Measurements from ENCODE around the gene FOXRED1. TPM values are rescaled to one million over a fixed set of nuclear protein-coding genes. Genes with fewer than 3 reads are reported as not detected.

The FOXRED1 gene
- total and polyA plus RNA-seq, 10 of the 15 experiments (the other 5 are each of a cell fraction or from before 2014, with no cell fraction given) = 9.9 to 67.7 (median 38.0) TPM

DNA sequence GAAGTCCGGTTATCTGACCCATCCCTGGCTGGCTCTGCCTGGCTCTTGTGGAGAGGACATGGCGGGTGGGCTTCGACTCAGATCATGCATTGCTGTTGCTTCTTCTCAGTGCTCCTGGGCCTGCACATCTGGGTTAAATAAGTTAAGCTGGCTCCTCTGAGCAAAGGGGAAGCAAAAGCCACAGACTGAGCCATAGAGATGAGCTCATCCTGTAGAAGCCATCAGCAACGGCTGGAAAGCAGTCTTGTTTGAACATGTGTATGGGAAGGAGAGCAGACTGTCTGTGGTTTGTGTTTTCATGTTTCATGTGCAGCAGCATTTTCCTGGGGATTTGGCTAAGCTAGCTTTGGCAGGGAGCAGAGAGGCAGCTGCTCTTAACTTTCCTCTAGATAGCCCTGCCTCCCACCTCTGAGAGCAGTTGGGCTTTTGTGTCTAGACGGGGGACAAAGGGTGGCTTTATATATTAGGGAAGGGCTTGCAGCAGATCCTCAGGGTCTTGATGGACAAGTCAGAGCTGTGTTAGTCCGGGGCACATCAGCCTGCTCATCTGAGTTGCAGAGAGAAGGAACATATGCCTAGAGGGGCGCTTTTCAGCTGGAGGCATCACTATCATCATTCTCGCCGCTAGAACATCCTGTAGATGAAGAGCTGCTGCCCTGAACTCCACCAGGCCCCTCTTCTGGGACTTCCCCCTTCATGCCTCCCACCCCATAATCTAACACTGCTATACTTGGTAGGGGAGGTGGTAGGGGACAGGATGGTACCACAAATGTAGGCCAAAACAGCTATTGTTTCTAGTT, 49.8 kb downstream of the FOXRED1 start:
- ATAC-seq (peak; percentile 94), DNase-seq (ENCODE audit: low read depth, low spot score) (peak; percentile 55), FAIRE-seq (peak; percentile 79)
- Histone ChIP-seq H3K27me3 (replicated peaks in 1 of 2; ENCODE audit: control insufficient read depth in 2 of 2, insufficient read depth in 2 of 2, low read length in 1 of 2) (no peaks in the 10 kb centered on the region), H3K4me2 (ENCODE audit: control insufficient read depth, insufficient read depth) (peak overlapping the region; percentile 71), H3K9ac (ENCODE audit: control insufficient read depth, insufficient read depth, low read length) (peak overlapping the region; percentile 48), H3K79me2 (ENCODE audit: control insufficient read depth, insufficient read depth, low read length) (peaks cover 4% of the 10 kb centered on the region), H4K20me1 (ENCODE audit: control insufficient read depth, insufficient read depth) (peaks cover 3% of the 10 kb centered on the region; the same call in 1 of the 2 replicates), H3K9me3 (replicated peaks; ENCODE audit: control insufficient read depth, insufficient read depth, low read length) (no peaks in the 10 kb centered on the region; the same call in none of the 3 replicates), H3K4me1 (ENCODE audit: control insufficient read depth, insufficient read depth, low read length) (peaks cover 26% of the 10 kb centered on the region), H3K4me3 (0 out of 2 replicates have a peak overlapping the region, but pooled peaks have one; percentile 6), H2AFZ (ENCODE audit: control insufficient read depth, low read depth, low read length) (no peak overlapping the region; the same call in 1 of the 2 replicates), H3K27ac (ENCODE audit: control insufficient read depth, insufficient read depth) (peak overlapping the region; percentile 71), H3K36me3 (ENCODE audit: control insufficient read depth in 2 of 2, insufficient read depth in 2 of 2, low read length in 1 of 2) (peaks cover 0 to 5% of the 10 kb centered on the region in 2 experiments)
- POLR2A ChIA-PET = interaction anchor here (0.7 kb wide), 1 partner anchor 51 kb away, joined by 3 read pairs; no protein-coding TSS in a partner anchor
- RAD21 ChIA-PET (ENCODE audit: unreplicated experiment) = interaction anchor here (1.2 to 2.5 kb wide), 5 partner anchors 9 to 165 kb away, joined by 3 to 11 read pairs (median 7); partner anchors contain the start of gene DCPS
- 79% methylated on average over 9 of the region's 9 CpGs for WGBS (ENCODE audit: insufficient coverage, insufficient replicate concordance, low lambda C conversion rate, missing lambda C conversion rate)
- CTCF ChIA-PET = interaction anchor here (0.8 to 5.3 kb wide), 7 partner anchors 8 to 166 kb away, joined by 3 to 31 read pairs (median 6); no protein-coding TSS in a partner anchor
- intact Hi-C loops (cut with micrococcal nuclease; ENCODE audit: unreplicated experiment) (loop anchor here (10.0 kb wide), 3 partner anchors 386 to 666 kb away; no protein-coding TSS in a partner anchor), in situ Hi-C loops (cut with MboI) (no loop called here)
- SMC1A ChIA-PET (ENCODE audit: uncharacterized antibody, unreplicated experiment) = interaction anchor here (1.2 to 2.6 kb wide), 6 partner anchors 8 to 162 kb away, joined by 3 to 13 read pairs (median 8); no protein-coding TSS in a partner anchor
- no TSS peak for BruUV-seq (replicated peaks)
- TF ChIP-seq HCFC1 (IDR thresholded peaks at IDR 0.05; ENCODE audit: low read length) = no peak
- peak; percentile 74 for TF ChIP-seq NFIC (IDR thresholded peaks at IDR 0.05; ENCODE audit: low read depth, low read length)
- no peak for TF ChIP-seq PML (IDR thresholded peaks at IDR 0.05; ENCODE audit: low read length)
- TF ChIP-seq ZBED1 (IDR thresholded peaks at IDR 0.05; ENCODE audit: borderline replicate concordance) = no peak
- no peak for TF ChIP-seq SMAD1 (IDR thresholded peaks at IDR 0.05; ENCODE audit: low read depth, partially characterized antibody)
- no peak for TF ChIP-seq SP1 (IDR thresholded peaks at IDR 0.05; ENCODE audit: low read depth, low read length)
- no peak for TF ChIP-seq EZH2 (IDR thresholded peaks at IDR 0.05; ENCODE audit: borderline replicate concordance, control insufficient read depth, low read depth, low read length)
- TF ChIP-seq CBX5 (IDR thresholded peaks at IDR 0.05; ENCODE audit: low read depth) = no peak
- no peak for TF ChIP-seq ZNF622 (IDR thresholded peaks at IDR 0.05)
- TF ChIP-seq, protein P1, sequence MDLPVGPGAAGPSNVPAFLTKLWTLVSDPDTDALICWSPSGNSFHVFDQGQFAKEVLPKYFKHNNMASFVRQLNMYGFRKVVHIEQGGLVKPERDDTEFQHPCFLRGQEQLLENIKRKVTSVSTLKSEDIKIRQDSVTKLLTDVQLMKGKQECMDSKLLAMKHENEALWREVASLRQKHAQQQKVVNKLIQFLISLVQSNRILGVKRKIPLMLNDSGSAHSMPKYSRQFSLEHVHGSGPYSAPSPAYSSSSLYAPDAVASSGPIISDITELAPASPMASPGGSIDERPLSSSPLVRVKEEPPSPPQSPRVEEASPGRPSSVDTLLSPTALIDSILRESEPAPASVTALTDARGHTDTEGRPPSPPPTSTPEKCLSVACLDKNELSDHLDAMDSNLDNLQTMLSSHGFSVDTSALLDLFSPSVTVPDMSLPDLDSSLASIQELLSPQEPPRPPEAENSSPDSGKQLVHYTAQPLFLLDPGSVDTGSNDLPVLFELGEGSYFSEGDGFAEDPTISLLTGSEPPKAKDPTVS (IDR thresholded peaks at IDR 0.05; ENCODE audit: low read depth, low read length) = no peak
- TF ChIP-seq BCL11A (IDR thresholded peaks at IDR 0.05; ENCODE audit: low read depth, low read length) = no peak
- TF ChIP-seq FOXM1 (IDR thresholded peaks at IDR 0.05; ENCODE audit: low read depth, low read length) = no peak; the same call in 1 of the 2 replicates
- TF ChIP-seq E4F1 (IDR thresholded peaks at IDR 0.05; ENCODE audit: borderline replicate concordance, partially characterized antibody) = no peak
- no peak for TF ChIP-seq RELA (IDR thresholded peaks at IDR 0.05; ENCODE audit: borderline replicate concordance, partially characterized antibody)
- TF ChIP-seq RAD21 (IDR thresholded peaks at IDR 0.05; ENCODE audit: insufficient read depth, low read depth, low read length) = no peak
- peak; percentile 96 for TF ChIP-seq RUNX3 (IDR thresholded peaks at IDR 0.05; ENCODE audit: low read length)
- TF ChIP-seq SKIL (IDR thresholded peaks at IDR 0.05; ENCODE audit: low read depth, poor library complexity, severe bottlenecking) = peak; percentile 31
- no peak for TF ChIP-seq MTA2 (IDR thresholded peaks at IDR 0.05; ENCODE audit: low read depth)

Data from GM12878 (cell line).